GM23338 (cell line): ENCODE data around the gene ARPC1A. TPM values are rescaled to one million over a fixed set of nuclear protein-coding genes. Genes with fewer than 3 reads are reported as not detected.

ENCODE experiments used
- ATAC-seq: fragments of 200-7000 bp; cut with Tn5 transposase; 3 replicates; pipeline ENCODE4 v1.9.1; 2020
- DNase-seq: peaks from one replicate; pipeline ENCODE4 v3.0.0-alpha.2; 2015; ENCODE audit warnings: low spot score
- H2AFZ ChIP-seq: fragments of 200-600 bp; sonication (generic); 2 replicates; pipeline ENCODE4 v1.8.0; 2016; ENCODE audit warnings: antibody characterized with exemption, mild to moderate bottlenecking, moderate library complexity
- H3F3A ChIP-seq: fragments of 200-600 bp; sonication (generic); replicated peaks from 2 replicates; pipeline ENCODE4 v1.8.0; 2017; ENCODE audit warnings: antibody characterized with exemption, mixed run types, low read depth
- H3K27ac ChIP-seq: fragments of 200-600 bp; sonication (generic); 2 replicates; pipeline ENCODE4 v1.6.1; 2016; ENCODE audit warnings: low read depth
- H3K27me3 ChIP-seq: fragments of 200-600 bp; sonication (generic); 2 replicates; pipeline ENCODE4 v1.8.0; 2016; ENCODE audit warnings: mild to moderate bottlenecking, mixed run types, moderate library complexity; ENCODE audit not compliant: insufficient read depth
- H3K36me3 ChIP-seq: fragments of 200-600 bp; sonication (generic); 2 replicates; pipeline ENCODE4 v1.8.0; 2016; ENCODE audit warnings: mild to moderate bottlenecking; ENCODE audit not compliant: insufficient read depth
- H3K4me1 ChIP-seq: fragments of 200-600 bp; sonication (generic); 2 replicates; pipeline ENCODE4 v1.8.0; 2016; ENCODE audit warnings: mild to moderate bottlenecking, moderate library complexity; ENCODE audit not compliant: insufficient read depth
- H3K4me2 ChIP-seq: fragments of 200-600 bp; sonication (generic); 2 replicates; pipeline ENCODE4 v1.7.1; 2017; ENCODE audit warnings: mixed run types
- H3K4me3 ChIP-seq: fragments of 200-600 bp; sonication (generic); 2 replicates; pipeline ENCODE4 v1.6.1; 2016; ENCODE audit warnings: mixed run types
- H3K79me2 ChIP-seq: fragments of 200-600 bp; sonication (generic); replicated peaks from 2 replicates; pipeline ENCODE4 v1.8.0; 2017; ENCODE audit warnings: mild to moderate bottlenecking; ENCODE audit not compliant: insufficient read depth
- H3K9me2 ChIP-seq: fragments of 200-600 bp; sonication (generic); 2 replicates; pipeline ENCODE4 v1.8.0; 2017; ENCODE audit not compliant: insufficient read depth
- H4K20me1 ChIP-seq: fragments of 200-600 bp; sonication (generic); replicated peaks from 2 replicates; pipeline ENCODE4 v1.8.0; 2017; ENCODE audit warnings: mild to moderate bottlenecking; ENCODE audit not compliant: insufficient read depth
- H3K27ac Mint-ChIP-seq: 2 replicates; pipeline ENCODE4 v1.8.0; 2020; ENCODE audit warnings: inconsistent platforms, mild to moderate bottlenecking, moderate library complexity, mixed read lengths
- H3K27me3 Mint-ChIP-seq: 3 replicates; pipeline ENCODE4 v1.8.0; 2022; ENCODE audit warnings: low read depth, mild to moderate bottlenecking, moderate library complexity, mixed read lengths, inconsistent platforms; ENCODE audit not compliant: insufficient read depth, poor library complexity
- H3K36me3 Mint-ChIP-seq: 3 replicates; pipeline ENCODE4 v1.8.0; 2021; ENCODE audit warnings: low read depth, mild to moderate bottlenecking, inconsistent platforms, moderate library complexity, mixed read lengths
- H3K4me1 Mint-ChIP-seq: 3 replicates; pipeline ENCODE4 v1.8.0; 2020; ENCODE audit warnings: mild to moderate bottlenecking, inconsistent platforms, mixed read lengths
- H3K4me3 Mint-ChIP-seq: 3 replicates; pipeline ENCODE4 v1.8.0; 2021; ENCODE audit warnings: moderate library complexity, mild to moderate bottlenecking, inconsistent platforms, mixed read lengths
- H3K9me3 Mint-ChIP-seq: 3 replicates; pipeline ENCODE4 v1.8.0; 2020; ENCODE audit warnings: moderate library complexity, mild to moderate bottlenecking, inconsistent platforms, mixed read lengths
- CTCF ChIP-seq, 2 experiments: fragments of 200-600 bp in 1 of 2; sonication (generic) in 1 of 2; conservative IDR thresholded peaks; 2 replicates each; pipeline versions ENCODE4 v1.5.1 to v1.6.1; 2016 to 2017; ENCODE audit warnings: antibody characterized with exemption in 2 of 2, low read depth in 2 of 2, mild to moderate bottlenecking in 2 of 2, moderate library complexity in 1 of 2
- EZH2 ChIP-seq: fragments of 200-600 bp; sonication (generic); IDR thresholded peaks from one replicate; pipeline ENCODE4 v1.8.0; 2017; ENCODE audit warnings: antibody characterized with exemption, mild to moderate bottlenecking, low read depth; ENCODE audit not compliant: unreplicated experiment
- JUNB ChIP-seq: IDR thresholded peaks from one replicate; pipeline ENCODE4 v1.6.1; 2016; ENCODE audit warnings: antibody characterized with exemption; ENCODE audit not compliant: unreplicated experiment
- POLR2AphosphoS5 ChIP-seq: IDR thresholded peaks from 2 replicates; pipeline ENCODE4 v1.6.1; 2016; ENCODE audit warnings: antibody characterized with exemption, low read depth
- ZNF114 ChIP-seq: fragments of 250-450 bp; sonication (Bioruptor Pico); IDR thresholded peaks from 2 replicates; pipeline ENCODE4 v1.5.0; 2020; ENCODE audit warnings: mild to moderate bottlenecking, moderate library complexity
- polyA plus RNA-seq: library from polyadenylated mRNA; unstranded; fragments of >200 nt; fragmentation: Nextera tagmentation; extraction: Ambion mirVana; gene quantifications from 2 replicates; pipeline ENCODE4 v1.2.1, GENCODE V29; 2016
- total RNA-seq: library from RNA; depleted of rRNA; stranded (reverse); fragments of >200 nt; shearing (Covaris generic); gene quantifications from 2 replicates; pipeline ENCODE4 v1.2.3, GENCODE V29; 2014
- TF ChIP-seq, protein P1 (sequence below): IDR thresholded peaks from 2 replicates; pipeline ENCODE4 v1.6.1; 2016; ENCODE audit warnings: antibody characterized with exemption

The ARPC1A gene
- total and polyA plus RNA-seq, 2 experiments from 2014 or later, result 108 to 210 TPM

DNA sequence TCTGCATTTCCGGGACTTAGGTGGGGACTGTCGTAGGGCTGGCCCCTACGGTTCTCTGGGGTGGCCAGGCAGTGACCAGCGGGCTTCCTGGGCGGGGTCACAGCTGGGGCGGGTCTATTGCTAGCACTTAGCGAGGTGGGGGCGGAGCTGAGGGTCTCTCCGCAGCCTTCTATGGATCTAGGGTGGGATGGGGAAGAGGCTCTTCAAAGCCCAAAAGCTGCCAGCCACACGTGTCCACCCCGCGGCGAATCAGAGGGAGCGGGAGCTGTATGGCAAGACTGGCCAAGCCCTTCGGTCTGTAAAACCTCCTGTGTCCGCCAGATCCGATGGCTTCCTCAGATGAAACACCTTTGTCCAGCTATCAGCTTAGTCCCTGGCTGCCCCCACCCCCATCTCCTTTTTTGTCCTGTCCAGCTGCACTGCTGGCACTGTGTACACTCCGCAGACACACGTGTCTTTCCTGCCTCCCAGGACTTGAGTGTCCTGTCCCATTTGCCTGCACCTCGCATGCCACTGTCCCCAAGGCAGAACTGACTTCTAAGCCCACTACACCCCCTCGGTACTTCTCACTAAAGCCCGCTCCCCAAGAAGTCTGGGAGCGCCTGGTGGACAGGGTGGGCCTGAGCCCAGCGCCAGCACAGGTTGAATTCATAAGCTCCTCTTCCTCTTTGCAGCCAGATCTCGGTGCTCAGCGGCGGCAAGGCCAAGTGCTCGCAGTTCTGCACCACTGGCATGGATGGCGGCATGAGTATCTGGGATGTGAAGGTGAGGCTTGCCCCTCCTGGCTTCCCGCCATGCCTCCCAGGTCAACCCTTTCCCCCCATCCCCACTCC, 67.9 kb downstream of the ARPC1A start (continued):
- TF ChIP-seq ZNF114 (CRISPR knock-in tag), result no peak
- TF ChIP-seq JUNB, result no peak
- TF ChIP-seq, protein P1, sequence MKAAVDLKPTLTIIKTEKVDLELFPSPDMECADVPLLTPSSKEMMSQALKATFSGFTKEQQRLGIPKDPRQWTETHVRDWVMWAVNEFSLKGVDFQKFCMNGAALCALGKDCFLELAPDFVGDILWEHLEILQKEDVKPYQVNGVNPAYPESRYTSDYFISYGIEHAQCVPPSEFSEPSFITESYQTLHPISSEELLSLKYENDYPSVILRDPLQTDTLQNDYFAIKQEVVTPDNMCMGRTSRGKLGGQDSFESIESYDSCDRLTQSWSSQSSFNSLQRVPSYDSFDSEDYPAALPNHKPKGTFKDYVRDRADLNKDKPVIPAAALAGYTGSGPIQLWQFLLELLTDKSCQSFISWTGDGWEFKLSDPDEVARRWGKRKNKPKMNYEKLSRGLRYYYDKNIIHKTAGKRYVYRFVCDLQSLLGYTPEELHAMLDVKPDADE, result no peak

GRCh38 chr7:99394188-99394502, 68.4 kb downstream of the ARPC1A start:
- Mint-ChIP-seq H3K4me1 (peaks cover 16% of the 10 kb centered on the region), H3K4me3 (peak overlapping the region; percentile 91), H3K9me3 (no peaks in the 10 kb centered on the region), H3K27me3 (peaks cover 34% of the 10 kb centered on the region), H3K27ac (peak overlapping the region; percentile 80; the same call in 1 of the 2 replicates), H3K36me3 (peaks cover 51% of the 10 kb centered on the region)
- peaks cover 35% of the 10 kb centered on the region for H3F3A ChIP-seq
- no peak for DNase-seq
- no peak for TF ChIP-seq POLR2AphosphoS5
- ATAC-seq, result no peak
- H3K27ac ChIP-seq, result no peak overlapping the region
- peaks cover 5% of the 10 kb centered on the region; the same call in 1 of the 2 replicates for H3K4me1 ChIP-seq
- H3K4me2 ChIP-seq, result peak overlapping the region; percentile 85
- H3K79me2 ChIP-seq, result no peaks in the 10 kb centered on the region
- no peaks in the 10 kb centered on the region for H3K9me2 ChIP-seq
- peaks cover 12% of the 10 kb centered on the region; the same call in 1 of the 2 replicates for H3K36me3 ChIP-seq
- H2AFZ ChIP-seq, result no peak overlapping the region
- no peaks in the 10 kb centered on the region for H3K27me3 ChIP-seq
- no peak overlapping the region; the same call in 1 of the 2 replicates for H3K4me3 ChIP-seq
- peaks cover 29% of the 10 kb centered on the region for H4K20me1 ChIP-seq

DNA sequence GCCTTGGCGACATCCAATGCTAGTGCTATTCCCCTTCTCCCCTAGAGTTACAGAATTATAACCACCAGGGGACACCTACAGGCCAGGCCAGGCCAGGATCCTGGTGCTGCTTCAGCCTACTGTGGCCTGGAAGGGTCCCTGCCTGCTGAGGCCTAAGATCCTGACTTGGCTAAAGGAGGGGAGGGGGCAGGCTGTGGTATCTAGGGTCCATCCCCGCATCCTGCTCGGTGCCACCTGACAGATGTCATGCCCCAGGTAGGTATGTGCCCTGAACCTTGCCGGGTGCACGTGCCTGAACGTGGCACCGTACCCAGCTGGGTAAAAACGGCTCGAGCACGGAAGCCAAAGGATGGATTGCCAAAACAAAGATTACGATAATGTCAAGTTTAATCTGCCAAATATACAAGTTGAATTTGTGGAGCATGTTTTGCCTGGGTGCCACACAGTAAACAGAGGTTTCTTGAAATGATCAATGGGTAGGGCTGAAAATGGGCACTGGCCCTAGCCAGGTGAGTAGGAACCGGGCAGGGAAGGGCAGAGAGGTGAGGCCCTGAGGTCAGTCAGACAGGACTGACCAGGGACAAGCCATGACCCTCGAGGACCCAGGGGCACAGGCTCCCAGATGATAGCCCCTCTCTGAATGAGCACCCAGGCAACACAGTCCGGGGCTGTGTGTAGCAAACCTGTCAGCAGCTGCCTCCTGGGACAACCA, 70.1 kb downstream of the ARPC1A start:
- Histone ChIP-seq H3K36me3 (peaks cover 20% of the 10 kb centered on the region), H3K27ac (no peak overlapping the region), H3K9me2 (no peaks in the 10 kb centered on the region), H2AFZ (no peak overlapping the region), H3K79me2 (no peaks in the 10 kb centered on the region), H4K20me1 (peaks cover 30% of the 10 kb centered on the region), H3K27me3 (no peaks in the 10 kb centered on the region), H3K4me3 (no peak overlapping the region), H3K4me1 (peaks cover 5% of the 10 kb centered on the region; the same call in 1 of the 2 replicates), H3K4me2 (no peak overlapping the region), H3F3A (peaks cover 40% of the 10 kb centered on the region)
- H3K4me3 Mint-ChIP-seq, result no peak overlapping the region
- H3K4me1 Mint-ChIP-seq, result peaks cover 16% of the 10 kb centered on the region
- H3K27me3 Mint-ChIP-seq, result peaks cover 37% of the 10 kb centered on the region
- H3K36me3 Mint-ChIP-seq, result peaks cover 65% of the 10 kb centered on the region
- no peak for TF ChIP-seq EZH2
- TF ChIP-seq CTCF (conservative IDR thresholded peaks at IDR 0.05; ENCODE audit: low read depth in 2 of 2), result peak in 1 of 2 experiments; percentile 32; a peak in 2 of 4 replicates
- ATAC-seq, result no peak
- peak; percentile 33 for DNase-seq
- H3K27ac Mint-ChIP-seq, result no peak overlapping the region
- H3K9me3 Mint-ChIP-seq, result no peaks in the 10 kb centered on the region
